ENCODE data around the gene VPS33A. TPM values are rescaled to one million over a fixed set of nuclear protein-coding genes. Genes with fewer than 3 reads are reported as not detected.

The VPS33A gene
- total RNA-seq, 1 experiment from 2014 or later: 13.6 TPM

DNA sequence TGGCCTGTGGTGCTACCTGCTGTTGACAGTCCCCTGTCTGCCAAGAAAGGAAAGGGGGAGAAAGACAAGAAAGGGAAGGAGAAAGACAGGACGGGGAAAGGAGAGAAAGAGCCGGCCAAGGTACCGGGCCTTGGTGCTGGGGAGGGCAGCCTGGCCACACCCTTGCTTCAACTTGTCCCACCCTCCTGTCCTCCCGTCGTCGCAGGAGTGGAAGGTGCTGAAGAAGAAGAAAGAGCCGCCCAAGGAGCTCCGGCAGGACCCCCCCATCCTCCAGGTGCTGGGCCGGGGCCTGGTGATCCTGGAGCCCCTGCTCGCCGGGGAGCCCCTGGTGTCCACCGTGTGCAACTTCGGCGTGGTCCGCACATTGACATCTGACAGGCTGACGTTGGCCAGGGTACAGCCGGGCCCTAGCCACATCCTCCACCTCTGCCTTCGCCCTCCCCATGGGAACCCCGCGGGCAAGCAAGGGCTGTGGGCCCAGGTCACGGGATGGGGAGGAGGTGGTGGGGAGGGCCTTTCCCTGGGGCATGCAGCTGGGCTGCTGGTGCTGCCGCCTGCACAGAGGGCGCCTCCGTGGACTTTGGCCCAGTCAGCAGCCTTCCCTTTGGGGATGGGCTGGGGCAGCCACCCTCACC is 65.6 kb downstream of the VPS33A start:
- no peak overlapping the region for H3K4me3 ChIP-seq
- H3K9me3 ChIP-seq: peaks cover 3% of the 10 kb centered on the region
- no peak for DNase-seq
- no peaks in the 10 kb centered on the region for H3K27me3 ChIP-seq
- no peaks in the 10 kb centered on the region for H3K36me3 ChIP-seq

DNA sequence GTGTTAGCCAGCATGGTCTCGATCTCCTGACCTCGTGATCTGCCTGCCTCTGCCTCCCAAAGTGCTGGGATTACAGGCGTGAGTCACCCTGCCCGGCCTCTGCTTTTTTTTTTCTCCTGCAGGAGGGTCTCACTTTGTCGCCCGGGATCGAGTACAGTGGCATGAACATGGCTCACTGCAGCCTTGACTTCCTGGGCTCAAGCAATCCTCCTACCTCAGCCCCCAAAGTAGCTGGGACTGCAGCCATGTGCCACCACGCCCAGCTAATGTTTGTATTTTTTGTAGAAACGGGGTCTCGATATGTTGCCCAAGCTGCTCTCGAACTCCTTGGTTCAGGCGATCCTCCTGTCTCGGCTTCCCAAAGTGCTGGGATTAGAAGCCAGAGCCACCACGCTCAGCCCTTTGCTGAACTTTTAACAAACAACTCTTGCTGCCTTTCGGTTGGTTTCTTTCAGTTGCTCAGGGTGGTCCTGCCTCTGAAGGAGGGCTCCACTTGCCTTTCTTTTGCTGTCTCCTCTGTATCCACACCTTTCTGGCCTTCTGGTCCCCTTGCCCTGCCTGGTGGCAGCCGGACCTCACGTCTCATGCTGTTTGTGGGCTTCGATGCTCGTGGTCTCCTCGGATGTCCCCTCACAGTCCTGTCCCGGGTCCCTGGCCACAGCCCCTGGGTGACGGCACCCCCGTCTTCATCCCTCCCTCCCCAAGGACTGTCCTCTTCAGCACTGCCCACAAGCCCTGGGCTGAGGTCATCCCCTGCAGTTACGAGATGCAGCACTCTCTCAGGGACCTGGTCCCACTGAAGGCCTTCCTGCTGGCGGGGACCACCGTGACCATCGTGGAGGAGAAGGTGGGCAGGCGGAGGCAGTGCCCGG is 66.6 kb downstream of the VPS33A start:
- Histone ChIP-seq H3K4me3 (no peak overlapping the region), H3K36me3 (no peaks in the 10 kb centered on the region), H3K9me3 (peaks cover 10% of the 10 kb centered on the region), H3K27me3 (no peaks in the 10 kb centered on the region)
- no peak for DNase-seq

DNA sequence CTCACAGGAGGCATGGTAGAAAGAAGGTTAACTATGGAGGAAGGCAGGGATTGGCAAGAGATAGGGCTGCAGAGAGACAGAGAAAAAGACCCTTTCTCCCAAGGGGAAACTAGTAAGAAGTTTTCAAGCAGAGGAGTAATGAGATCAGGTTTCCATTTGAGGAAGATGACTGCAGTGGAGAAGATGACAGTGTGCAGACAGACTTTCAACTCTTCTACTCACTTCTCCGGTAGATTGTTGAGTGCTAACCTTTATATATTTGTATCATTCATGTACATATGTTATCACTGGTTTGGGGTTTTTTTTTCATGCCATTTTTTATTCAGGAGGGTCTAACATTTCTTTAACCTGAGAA is 68.7 kb downstream of the VPS33A start:
- Histone ChIP-seq H3K4me3 (no peak overlapping the region), H3K27me3 (no peaks in the 10 kb centered on the region), H3K9me3 (peaks cover 11% of the 10 kb centered on the region), H3K36me3 (no peaks in the 10 kb centered on the region)
- no peak for DNase-seq

DNA sequence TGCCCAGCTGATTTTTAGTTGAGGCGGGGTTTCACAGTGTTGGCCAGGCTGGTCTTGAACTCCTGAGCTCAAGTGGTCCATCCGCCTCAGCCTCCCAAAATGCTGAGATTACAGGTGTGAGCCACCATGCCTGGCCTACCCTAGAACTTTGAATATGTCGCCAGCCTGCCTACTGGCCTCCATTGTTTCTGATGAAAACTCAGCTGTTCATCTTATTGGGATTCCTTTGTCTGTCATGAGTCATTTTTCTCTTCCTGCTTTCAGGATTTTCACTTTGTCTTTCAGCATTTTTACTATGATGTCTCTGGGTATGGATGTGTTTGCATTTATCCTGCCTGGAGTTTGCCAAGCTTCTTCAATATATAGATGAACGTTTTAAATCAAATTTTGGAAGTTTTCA is 70.9 kb downstream of the VPS33A start:
- H3K4me3 ChIP-seq: no peak overlapping the region
- no peak for DNase-seq
- H3K36me3 ChIP-seq: no peaks in the 10 kb centered on the region
- H3K9me3 ChIP-seq: peaks cover 11% of the 10 kb centered on the region
- no peaks in the 10 kb centered on the region for H3K27me3 ChIP-seq

DNA sequence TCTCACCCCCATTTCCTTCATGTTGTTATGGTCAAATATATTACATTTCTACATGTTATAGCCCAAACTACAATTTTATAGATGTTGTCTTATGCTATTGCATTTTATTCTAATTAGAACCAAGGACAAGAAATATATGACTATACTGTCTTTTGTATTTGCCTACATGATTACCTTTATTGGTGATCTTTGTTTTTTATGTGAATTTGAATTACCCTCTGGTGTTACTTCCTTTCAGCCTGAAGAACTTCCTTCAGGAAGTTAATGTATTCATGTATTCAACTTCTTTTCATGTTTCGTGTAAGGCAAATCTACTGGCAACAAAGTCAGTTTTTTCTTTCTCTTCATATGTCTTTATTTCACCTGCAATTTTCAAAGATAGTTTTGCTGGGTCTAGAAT is 71.5 kb downstream of the VPS33A start:
- DNase-seq: no peak
- H3K36me3 ChIP-seq: no peaks in the 10 kb centered on the region
- H3K27me3 ChIP-seq: no peaks in the 10 kb centered on the region
- no peak overlapping the region for H3K4me3 ChIP-seq
- peaks cover 11% of the 10 kb centered on the region for H3K9me3 ChIP-seq

DNA sequence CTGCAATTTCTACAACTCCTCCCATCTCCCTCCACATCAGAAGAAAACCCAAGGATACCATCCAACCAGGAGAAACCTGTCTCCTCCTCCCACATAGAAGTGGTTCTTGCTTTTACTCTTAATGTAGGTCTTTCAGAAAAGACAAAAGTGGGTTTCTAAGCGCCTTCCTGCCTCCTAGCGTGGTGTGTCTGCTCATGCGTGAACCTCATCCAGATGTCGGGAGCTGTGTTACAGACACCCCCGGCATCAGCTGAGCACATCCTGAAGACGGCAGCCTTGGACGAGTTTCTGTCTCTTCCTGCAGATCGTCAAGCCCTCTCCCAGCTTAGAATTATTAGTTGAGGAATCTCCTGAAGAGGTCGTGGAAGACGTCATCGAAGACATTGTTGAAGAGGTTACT is 73.9 kb downstream of the VPS33A start:
- H3K9me3 ChIP-seq: peaks cover 11% of the 10 kb centered on the region
- no peak overlapping the region for H3K4me3 ChIP-seq
- H3K36me3 ChIP-seq: no peaks in the 10 kb centered on the region
- H3K27me3 ChIP-seq: no peaks in the 10 kb centered on the region
- DNase-seq: no peak

DNA sequence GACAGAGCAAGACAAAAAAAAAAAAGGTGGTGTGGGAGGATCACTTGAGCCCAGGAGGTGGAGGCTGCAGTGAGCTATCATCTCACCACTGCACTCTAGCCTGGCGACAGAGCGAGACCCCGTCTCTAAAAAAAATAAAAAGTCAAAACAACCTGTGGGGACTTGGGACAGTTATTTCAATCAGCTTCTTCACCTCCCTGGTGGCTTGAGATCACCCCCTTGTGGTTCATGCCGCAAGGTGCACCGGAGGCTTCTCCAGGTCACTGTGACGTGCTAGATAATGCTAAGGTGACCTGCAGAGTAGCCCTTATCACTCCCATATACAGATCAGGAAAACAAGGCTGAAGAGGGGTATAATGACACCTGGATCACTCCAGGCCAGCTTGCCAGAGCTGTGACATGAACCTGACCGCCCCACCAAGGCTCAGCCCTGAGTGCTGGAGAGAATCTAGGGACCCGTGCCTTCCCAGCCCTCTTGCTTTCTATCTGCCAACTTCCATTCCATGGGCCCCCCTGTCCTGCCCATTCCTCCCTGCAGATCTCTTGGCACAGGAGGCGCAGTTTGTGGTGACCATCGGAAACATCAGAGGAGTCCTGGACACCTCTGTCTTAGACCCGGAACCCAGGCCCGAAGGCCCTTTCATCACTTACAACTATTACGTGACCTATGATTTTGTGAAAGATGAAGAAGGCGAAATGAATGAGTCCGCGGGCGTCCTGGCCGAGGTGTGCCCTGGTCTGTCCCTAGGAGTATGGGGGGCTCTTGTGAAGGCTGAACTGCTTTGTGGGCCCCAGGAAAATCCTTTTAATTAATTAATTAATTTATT is 75.2 kb downstream of the VPS33A start:
- Histone ChIP-seq H3K9me3 (peaks cover 11% of the 10 kb centered on the region), H3K36me3 (no peaks in the 10 kb centered on the region), H3K27me3 (no peaks in the 10 kb centered on the region), H3K4me3 (no peak overlapping the region)
- DNase-seq: peak; percentile 43

DNA sequence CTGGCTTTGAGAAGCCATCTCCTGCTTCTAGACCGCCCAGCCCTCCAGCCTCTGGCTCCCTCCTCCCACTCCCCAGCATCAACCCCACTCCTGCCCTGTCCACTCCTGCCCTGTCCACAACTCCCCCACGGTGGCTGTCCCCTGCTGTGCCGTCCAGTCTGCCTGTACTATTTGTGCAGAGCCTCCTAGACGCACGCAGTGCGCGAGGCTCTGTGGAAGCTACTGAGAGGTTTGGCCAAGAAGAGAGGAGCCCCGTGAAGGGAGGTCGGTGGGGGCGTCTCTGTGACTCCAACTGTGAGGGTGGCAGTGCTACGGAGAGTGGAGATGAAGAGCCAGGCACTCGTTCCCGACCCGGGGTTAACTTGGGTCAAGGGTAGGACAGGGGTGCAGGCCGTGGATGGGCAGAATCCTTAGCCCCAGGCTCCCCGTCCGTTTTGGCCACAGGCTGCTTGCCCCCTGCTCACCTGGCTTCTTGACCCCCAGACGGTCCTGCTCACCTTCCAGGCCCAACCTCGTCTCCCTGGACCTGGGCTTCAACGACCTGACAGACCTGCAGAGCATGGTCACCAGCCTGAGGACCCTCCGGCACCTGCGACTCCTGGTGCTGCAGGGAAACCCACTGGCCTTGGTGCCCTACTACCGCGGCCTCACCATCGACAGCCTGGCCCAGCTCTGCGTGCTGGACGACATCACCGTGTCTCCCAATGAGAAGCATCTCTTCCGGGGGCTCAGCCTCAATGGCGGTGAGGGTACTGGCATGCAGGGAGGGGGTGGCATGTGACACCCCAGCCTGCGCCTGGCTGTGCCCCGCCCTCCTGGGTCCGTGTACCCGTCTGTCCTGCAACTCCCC is 76.4 kb downstream of the VPS33A start:
- H3K9me3 ChIP-seq: peaks cover 2% of the 10 kb centered on the region; the same call in 1 of the 2 replicates
- no peaks in the 10 kb centered on the region for H3K27me3 ChIP-seq
- DNase-seq: no peak
- no peaks in the 10 kb centered on the region for H3K36me3 ChIP-seq
- H3K4me3 ChIP-seq: no peak overlapping the region

DNA sequence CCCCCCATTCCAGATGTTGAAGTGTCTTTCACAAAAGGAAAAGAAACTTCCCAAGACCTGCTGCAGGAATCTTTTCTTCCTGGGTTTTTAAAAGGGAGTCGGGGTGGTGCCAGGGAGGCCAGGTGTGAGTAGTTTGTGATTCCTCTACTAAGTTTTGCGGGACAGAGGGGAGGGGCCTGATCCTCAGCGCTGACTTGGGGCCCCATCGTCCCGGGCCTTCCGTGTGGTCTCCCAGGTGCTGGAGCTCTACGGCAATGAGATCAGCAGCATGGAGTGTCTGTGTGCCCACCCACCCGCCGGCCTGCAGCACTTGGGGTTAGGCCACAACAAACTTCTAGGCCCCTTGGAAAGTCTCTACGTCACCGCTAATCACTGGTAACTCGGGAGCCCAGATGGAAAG is 78.8 kb downstream of the VPS33A start:
- Histone ChIP-seq H3K36me3 (no peaks in the 10 kb centered on the region), H3K27me3 (no peaks in the 10 kb centered on the region), H3K4me3 (no peak overlapping the region), H3K9me3 (no peaks in the 10 kb centered on the region)
- no peak for DNase-seq

DNA sequence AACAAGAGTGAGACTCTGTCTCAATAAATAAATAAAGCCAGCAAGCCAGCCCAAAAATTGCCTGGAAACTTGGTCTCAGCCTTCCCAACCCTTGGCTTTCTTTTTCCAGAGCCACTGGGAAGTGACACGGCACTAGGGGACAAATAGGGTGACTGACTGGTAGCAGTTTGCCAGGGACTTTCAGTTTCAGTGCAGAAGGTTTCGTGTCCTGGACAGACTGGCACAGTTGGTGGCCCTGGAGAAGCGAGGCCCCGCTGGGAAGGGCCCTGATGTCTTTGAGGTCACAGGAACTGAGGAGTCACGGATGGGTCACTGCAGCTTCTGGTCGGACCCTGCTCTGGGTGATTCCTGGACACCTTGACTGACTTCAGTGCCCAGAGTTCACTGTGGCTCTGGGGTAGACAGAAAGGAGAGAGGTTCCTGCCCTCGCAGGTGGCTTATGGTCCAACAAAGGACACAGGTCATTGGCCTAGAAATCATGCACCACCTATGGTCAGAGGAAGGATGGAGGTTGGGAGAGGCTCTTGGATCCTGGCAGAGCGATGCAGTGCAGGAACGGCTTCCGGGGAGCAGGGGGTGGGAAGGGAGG is 80.7 kb downstream of the VPS33A start:
- no peak for DNase-seq
- Histone ChIP-seq H3K4me3 (no peak overlapping the region), H3K27me3 (no peaks in the 10 kb centered on the region)

DNA sequence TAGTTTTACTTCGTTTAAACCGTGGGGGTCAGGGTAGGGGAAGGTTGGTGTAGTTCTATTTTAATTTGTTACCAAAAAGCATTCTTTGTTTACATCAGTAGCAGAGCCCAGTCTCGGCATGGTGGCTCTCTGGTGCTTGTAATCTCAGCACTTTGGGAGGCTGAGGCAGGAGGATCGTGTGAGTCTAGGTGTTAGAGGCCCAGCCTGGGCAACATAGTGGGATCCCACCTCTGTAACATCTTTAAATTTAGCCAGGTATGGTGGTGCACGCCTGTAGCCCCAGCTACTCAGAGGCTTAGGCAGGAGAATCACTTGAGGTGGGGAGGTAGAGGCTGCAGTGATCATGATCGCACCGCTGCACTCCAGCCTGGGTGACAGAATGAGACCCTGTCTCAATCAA is 81.2 kb downstream of the VPS33A start:
- 0 out of 2 replicates have a peak, but pooled peaks cover 4% of the 10 kb centered on the region for H3K9me3 ChIP-seq
- no peaks in the 10 kb centered on the region for H3K27me3 ChIP-seq
- no peak for DNase-seq
- H3K4me3 ChIP-seq: no peak overlapping the region
- no peaks in the 10 kb centered on the region for H3K36me3 ChIP-seq

More for the DNA sequence above, 80.7 kb downstream of the VPS33A start:
- H3K36me3 ChIP-seq: no peaks in the 10 kb centered on the region
- 0 out of 2 replicates have a peak, but pooled peaks cover 4% of the 10 kb centered on the region for H3K9me3 ChIP-seq

DNA sequence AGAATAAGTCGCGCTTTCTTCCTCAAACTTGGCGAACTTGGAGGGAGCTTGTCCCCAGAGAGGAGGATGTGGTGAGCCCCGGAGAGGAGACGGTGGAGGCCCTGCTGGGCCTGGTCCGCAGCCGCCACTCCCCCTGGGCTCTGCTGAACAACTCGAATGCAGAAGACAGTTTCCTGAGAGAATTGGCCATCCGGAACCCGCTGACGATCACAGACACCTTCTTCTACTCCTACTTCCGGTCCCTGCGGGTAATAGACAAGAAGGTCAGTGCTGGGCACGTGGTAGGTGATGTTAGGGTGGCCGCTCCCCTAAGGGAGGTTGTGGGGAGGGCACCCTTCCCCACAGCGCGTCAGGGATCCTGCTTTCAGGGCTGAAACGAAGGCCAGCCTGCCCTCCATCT is 81.8 kb downstream of the VPS33A start:
- no peak for DNase-seq
- no peaks in the 10 kb centered on the region for H3K36me3 ChIP-seq
- 0 out of 2 replicates have a peak, but pooled peaks cover 4% of the 10 kb centered on the region for H3K9me3 ChIP-seq
- H3K4me3 ChIP-seq: no peak overlapping the region
- no peaks in the 10 kb centered on the region for H3K27me3 ChIP-seq

DNA sequence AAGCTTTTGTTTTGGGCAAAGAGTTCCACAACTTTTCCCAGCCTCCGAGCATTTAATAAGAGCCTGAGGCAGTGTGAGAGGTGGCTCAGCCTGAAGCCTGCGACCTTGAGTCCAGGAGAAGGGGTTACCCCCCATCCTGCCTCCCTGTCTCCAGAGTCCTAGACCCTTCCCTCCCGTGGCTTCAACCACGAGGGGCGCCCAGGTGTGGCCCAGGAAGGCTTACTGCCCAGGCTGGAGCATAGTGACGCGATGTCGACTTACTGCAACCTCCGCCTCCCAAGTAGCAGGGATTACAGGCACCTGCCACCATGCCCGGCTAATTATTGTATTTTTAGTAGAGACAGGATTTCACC is 82.7 kb downstream of the VPS33A start:
- Histone ChIP-seq H3K36me3 (no peaks in the 10 kb centered on the region), H3K4me3 (no peak overlapping the region), H3K27me3 (no peaks in the 10 kb centered on the region), H3K9me3 (0 out of 2 replicates have a peak, but pooled peaks cover 4% of the 10 kb centered on the region)
- no peak for DNase-seq

DNA sequence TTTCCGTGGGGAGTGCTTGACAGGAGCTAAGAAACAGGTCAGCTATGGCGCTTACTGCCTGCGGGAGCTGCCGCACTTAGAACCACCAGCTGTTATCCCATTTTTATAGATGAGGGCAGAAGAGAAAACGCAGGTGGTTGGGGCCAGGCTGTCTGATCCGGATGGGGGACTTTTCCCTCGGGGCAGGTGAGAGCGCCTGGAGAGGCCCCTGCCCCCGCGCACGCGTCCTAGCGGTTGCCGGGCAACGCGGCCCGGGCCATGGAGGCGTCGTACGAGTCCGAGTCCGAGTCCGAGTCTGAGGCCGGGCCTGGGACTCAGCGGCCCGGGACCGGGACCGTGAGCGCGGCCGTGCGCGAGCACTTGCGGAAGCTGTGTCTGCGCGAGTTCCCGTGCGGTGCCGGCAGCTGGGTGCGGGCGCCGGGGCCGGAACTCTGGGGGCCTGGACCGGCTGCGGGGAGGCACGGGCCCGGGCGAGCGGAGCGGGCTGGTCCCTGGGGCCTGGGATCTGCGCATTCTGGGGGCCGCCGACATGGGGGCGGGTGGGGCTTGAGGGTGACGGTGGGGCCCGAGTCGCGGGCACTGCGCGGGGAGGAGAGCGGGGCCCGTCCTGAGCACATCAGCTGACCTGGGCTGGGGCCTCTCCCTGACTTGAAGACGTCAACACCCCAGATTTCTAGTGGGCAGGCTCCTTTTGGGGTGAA is 83.3 kb downstream of the VPS33A start, which contains the start of gene LRRC43:
TSS of gene LRRC43 (plus strand) at position 237 of the 701 bp plus-strand sequence. CDS start at position 259, 22 bp downstream.
- no peak for DNase-seq
- no peaks in the 10 kb centered on the region for H3K36me3 ChIP-seq
- no peaks in the 10 kb centered on the region for H3K27me3 ChIP-seq
- no peak within 1 kb of the TSS for H3K4me3 ChIP-seq
- 0 out of 2 replicates have a peak, but pooled peaks cover 4% of the 10 kb centered on the region for H3K9me3 ChIP-seq
